Measurements from ENCODE around the gene PTRHD1.

Gene PTRHD1

GRCh38 chr2:24824071-24824588, 30.9 kb upstream of the PTRHD1 start:
- DNase-seq, result no peak
- H3F3A ChIP-seq (ENCODE audit: insufficient read depth, low read length), result peaks cover 16% of the 10 kb centered on the region
- H3K79me2 ChIP-seq (ENCODE audit: low read length), result no peaks in the 10 kb centered on the region
- no peak overlapping the region for H3K4me2 ChIP-seq (ENCODE audit: low read depth, low read length)
- H2AFZ ChIP-seq (ENCODE audit: low read length), result no peak overlapping the region
- no peaks in the 10 kb centered on the region for H3K27me3 ChIP-seq (replicated peaks; ENCODE audit: insufficient read depth, low read length)
- no peaks in the 10 kb centered on the region for H3K9me2 ChIP-seq (replicated peaks; ENCODE audit: insufficient read depth, low read length)
- H3K27ac ChIP-seq (ENCODE audit: low read length), result no peak overlapping the region
- H3K9ac ChIP-seq (ENCODE audit: low read length), result no peak overlapping the region
- H4K20me1 ChIP-seq (ENCODE audit: insufficient read depth, low read length), result no peaks in the 10 kb centered on the region
- H3K4me3 ChIP-seq (ENCODE audit: low read length), result no peak overlapping the region
- TF ChIP-seq EZH2 (optimal IDR thresholded peaks at IDR 0.05; ENCODE audit: low read depth, low read length) (no peak), EZH2phosphoT487 (IDR thresholded peaks at IDR 0.05; ENCODE audit: low read length) (no peak)
- TF ChIP-seq, protein P1, sequence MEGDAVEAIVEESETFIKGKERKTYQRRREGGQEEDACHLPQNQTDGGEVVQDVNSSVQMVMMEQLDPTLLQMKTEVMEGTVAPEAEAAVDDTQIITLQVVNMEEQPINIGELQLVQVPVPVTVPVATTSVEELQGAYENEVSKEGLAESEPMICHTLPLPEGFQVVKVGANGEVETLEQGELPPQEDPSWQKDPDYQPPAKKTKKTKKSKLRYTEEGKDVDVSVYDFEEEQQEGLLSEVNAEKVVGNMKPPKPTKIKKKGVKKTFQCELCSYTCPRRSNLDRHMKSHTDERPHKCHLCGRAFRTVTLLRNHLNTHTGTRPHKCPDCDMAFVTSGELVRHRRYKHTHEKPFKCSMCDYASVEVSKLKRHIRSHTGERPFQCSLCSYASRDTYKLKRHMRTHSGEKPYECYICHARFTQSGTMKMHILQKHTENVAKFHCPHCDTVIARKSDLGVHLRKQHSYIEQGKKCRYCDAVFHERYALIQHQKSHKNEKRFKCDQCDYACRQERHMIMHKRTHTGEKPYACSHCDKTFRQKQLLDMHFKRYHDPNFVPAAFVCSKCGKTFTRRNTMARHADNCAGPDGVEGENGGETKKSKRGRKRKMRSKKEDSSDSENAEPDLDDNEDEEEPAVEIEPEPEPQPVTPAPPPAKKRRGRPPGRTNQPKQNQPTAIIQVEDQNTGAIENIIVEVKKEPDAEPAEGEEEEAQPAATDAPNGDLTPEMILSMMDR (IDR thresholded peaks at IDR 0.05; ENCODE audit: low read length), result no peak
- H3K4me1 ChIP-seq (ENCODE audit: low read length), result peaks cover 14% of the 10 kb centered on the region
- H3K9me3 ChIP-seq (replicated peaks; ENCODE audit: insufficient read depth, low read length), result no peaks in the 10 kb centered on the region
- peaks cover 8% of the 10 kb centered on the region for H3K36me3 ChIP-seq (replicated peaks; ENCODE audit: insufficient read depth, low read length)

DNA sequence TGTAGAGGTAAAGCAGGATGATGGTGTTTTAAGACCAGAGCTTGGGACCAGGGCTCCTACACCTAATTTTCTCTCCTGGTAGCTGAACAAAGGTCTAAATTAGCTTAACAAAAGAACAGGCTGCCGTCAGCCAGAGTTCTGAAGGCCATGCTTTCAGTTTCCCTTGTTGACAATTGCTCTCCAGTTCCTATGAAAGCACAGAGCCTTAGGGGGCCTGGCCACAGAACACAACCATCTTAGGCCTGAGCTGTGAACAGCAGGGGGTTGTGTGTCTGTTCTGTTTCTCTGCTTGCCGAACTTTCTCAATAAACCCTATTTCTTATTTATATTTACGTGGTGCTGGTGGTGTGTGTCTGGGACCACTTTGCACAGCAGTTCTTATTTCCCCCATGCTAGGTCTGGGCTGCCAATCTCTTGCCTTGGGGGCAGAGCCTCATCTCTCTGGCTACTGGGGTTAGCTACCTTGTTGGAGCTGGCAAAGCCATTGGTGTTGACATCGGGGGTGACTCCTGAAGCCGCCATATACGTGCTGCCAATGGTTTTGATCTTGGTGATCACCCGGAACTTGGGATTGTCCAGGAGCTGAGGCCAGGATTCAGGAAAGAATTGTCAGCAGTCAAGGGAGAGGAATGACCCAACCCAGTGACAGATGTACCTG, 29.0 kb upstream of the PTRHD1 start:
- H3K27me3 ChIP-seq (replicated peaks; ENCODE audit: insufficient read depth, low read length), result no peaks in the 10 kb centered on the region
- H3K9me3 ChIP-seq (replicated peaks; ENCODE audit: insufficient read depth, low read length), result no peaks in the 10 kb centered on the region
- peaks cover 29% of the 10 kb centered on the region for H3K4me1 ChIP-seq (ENCODE audit: low read length)
- peak overlapping the region; percentile 43; the same call in 1 of the 2 replicates for H3K27ac ChIP-seq (ENCODE audit: low read length)
- H3K4me2 ChIP-seq (ENCODE audit: low read depth, low read length), result peak overlapping the region; percentile 19; the same call in 1 of the 2 replicates
- H3K79me2 ChIP-seq (ENCODE audit: low read length), result 0 out of 2 replicates have a peak, but pooled peaks cover 4% of the 10 kb centered on the region
- peak; percentile 46 for DNase-seq
- H3K9me2 ChIP-seq (replicated peaks; ENCODE audit: insufficient read depth, low read length), result no peaks in the 10 kb centered on the region
- no peak for TF ChIP-seq EZH2 (optimal IDR thresholded peaks at IDR 0.05; ENCODE audit: low read depth, low read length)
- TF ChIP-seq, protein P1 (IDR thresholded peaks at IDR 0.05; ENCODE audit: low read length), result no peak
- no peak for TF ChIP-seq EZH2phosphoT487 (IDR thresholded peaks at IDR 0.05; ENCODE audit: low read length)
- H3F3A ChIP-seq (ENCODE audit: insufficient read depth, low read length), result peaks cover 30% of the 10 kb centered on the region
- H3K9ac ChIP-seq (ENCODE audit: low read length), result no peak overlapping the region
- no peak overlapping the region for H3K4me3 ChIP-seq (ENCODE audit: low read length)
- no peaks in the 10 kb centered on the region for H4K20me1 ChIP-seq (ENCODE audit: insufficient read depth, low read length)
- no peak overlapping the region for H2AFZ ChIP-seq (ENCODE audit: low read length)
- H3K36me3 ChIP-seq (replicated peaks; ENCODE audit: insufficient read depth, low read length), result peaks cover 8% of the 10 kb centered on the region

DNA sequence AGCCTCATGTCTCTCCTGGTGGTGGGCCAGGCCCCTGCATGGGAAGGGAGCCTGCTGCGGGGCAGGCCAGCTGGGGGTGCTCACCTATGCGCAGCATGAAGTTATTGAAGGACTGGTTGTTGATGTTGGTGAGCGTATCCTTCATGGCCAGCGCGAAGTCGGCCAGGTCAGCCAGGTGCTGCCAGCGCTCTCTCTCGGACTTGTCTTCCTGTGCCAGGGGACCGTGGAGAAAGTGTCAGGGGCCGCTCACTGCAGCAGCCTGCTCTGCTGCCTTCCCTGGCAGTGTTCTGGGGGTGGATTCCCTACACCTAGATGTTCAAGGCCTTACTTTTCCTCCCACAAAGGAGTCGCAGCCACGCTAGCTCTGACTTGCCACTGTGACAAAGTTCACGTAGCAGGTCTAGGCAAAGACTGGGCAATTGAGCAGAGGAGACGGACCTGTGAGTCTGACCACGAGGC, 28.3 kb upstream of the PTRHD1 start:
- Histone ChIP-seq H3K9me2 (replicated peaks; ENCODE audit: insufficient read depth, low read length) (no peaks in the 10 kb centered on the region), H3K27me3 (replicated peaks; ENCODE audit: insufficient read depth, low read length) (no peaks in the 10 kb centered on the region), H3K9me3 (replicated peaks; ENCODE audit: insufficient read depth, low read length) (no peaks in the 10 kb centered on the region), H3K27ac (ENCODE audit: low read length) (peak overlapping the region; percentile 43; the same call in 1 of the 2 replicates), H3K79me2 (ENCODE audit: low read length) (peaks cover 9% of the 10 kb centered on the region), H3K4me2 (ENCODE audit: low read depth, low read length) (peak overlapping the region; percentile 19; the same call in 1 of the 2 replicates), H3K36me3 (replicated peaks; ENCODE audit: insufficient read depth, low read length) (peaks cover 13% of the 10 kb centered on the region), H3F3A (ENCODE audit: insufficient read depth, low read length) (peaks cover 30% of the 10 kb centered on the region), H3K4me3 (ENCODE audit: low read length) (no peak overlapping the region), H3K9ac (ENCODE audit: low read length) (no peak overlapping the region), H4K20me1 (ENCODE audit: insufficient read depth, low read length) (no peaks in the 10 kb centered on the region), H3K4me1 (ENCODE audit: low read length) (peaks cover 29% of the 10 kb centered on the region), H2AFZ (ENCODE audit: low read length) (no peak overlapping the region)
- TF ChIP-seq EZH2 (optimal IDR thresholded peaks at IDR 0.05; ENCODE audit: low read depth, low read length) (no peak), EZH2phosphoT487 (IDR thresholded peaks at IDR 0.05; ENCODE audit: low read length) (no peak)
- TF ChIP-seq, protein P1 (IDR thresholded peaks at IDR 0.05; ENCODE audit: low read length), result no peak
- DNase-seq, result no peak
